ENCODE measurements around the gene LRRC25.

- TF ChIP-seq CTCF (IDR thresholded peaks at IDR 0.05) (no peak), POLR2A (IDR thresholded peaks at IDR 0.05) (no peak)
Measured at GRCh38 chr19:18418029-18418482, 20.6 kb upstream of the LRRC25 start.

All from upper lobe of left lung (tissue), 4 donors.